Heart right ventricle (tissue), 16 donors: ENCODE measurements around the gene CGNL1. TPM values are rescaled to one million over a fixed set of nuclear protein-coding genes. Genes with fewer than 3 reads are reported as not detected.

Experiments used
- ATAC-seq, 8 donors: fragments of 200-7000 bp; cut with Tn5 transposase; one replicate each; pipeline ENCODE4 v1.9.1; 2020; ENCODE audit warnings: mild to moderate bottlenecking in 8 of 8, moderate library complexity in 8 of 8, moderate number of reproducible peaks in 1 of 8
- DNase-seq, 2 donors: peaks; one replicate each; pipeline ENCODE4 v3.0.0-alpha.2; 2020
- H3K27ac ChIP-seq, 10 donors: fragments of 200-600 bp; sonication (generic) in 2 of 10; one replicate each; pipeline versions ENCODE4 v1.5.0 to v1.8.0; 2020 to 2022; ENCODE audit warnings: mild to moderate bottlenecking in 3 of 10
- H3K27me3 ChIP-seq, 7 donors: fragments of 200-600 bp; one replicate each; pipeline ENCODE4 v1.8.0; 2021 to 2022; ENCODE audit warnings: mild to moderate bottlenecking in 2 of 7
- H3K36me3 ChIP-seq, 9 donors: fragments of 200-600 bp; sonication (generic) in 1 of 9; one replicate each; pipeline versions ENCODE4 v1.5.0 to v1.8.0; 2020 to 2022; ENCODE audit warnings: mild to moderate bottlenecking in 2 of 9
- H3K4me1 ChIP-seq, 9 donors: fragments of 200-600 bp; sonication (generic) in 1 of 9; one replicate each; pipeline versions ENCODE4 v1.5.0 to v1.8.0; 2020 to 2022; ENCODE audit warnings: mild to moderate bottlenecking in 4 of 9
- H3K4me3 ChIP-seq, 10 donors: fragments of 200-600 bp; sonication (generic) in 2 of 10; one replicate each; pipeline versions ENCODE4 v1.5.0 to v1.8.0; 2020 to 2022; ENCODE audit warnings: mild to moderate bottlenecking in 7 of 10, moderate library complexity in 2 of 10
- H3K9me3 ChIP-seq, 11 donors: fragments of 200-600 bp in 10 of 11; sonication (generic) in 2 of 11; one replicate each; pipeline versions ENCODE4 v1.5.0 to v1.8.0; 2013 to 2022; ENCODE audit warnings: mild to moderate bottlenecking in 2 of 11, control low read depth in 1 of 11, moderate library complexity in 1 of 11
- CTCF ChIP-seq, 9 donors: fragments of 200-600 bp; sonication (generic) in 2 of 9; IDR thresholded peaks; one replicate each; pipeline versions ENCODE4 v1.5.0 to v1.8.0; 2021 to 2022; ENCODE audit warnings: antibody characterized with exemption in 9 of 9, mild to moderate bottlenecking in 5 of 9, moderate library complexity in 1 of 9
- WGBS, 2 donors: extraction: QIAGEN DNeasy Blood & Tissue Kit; methylation state at CpG; one replicate each; pipeline ENCODE4 v1.1.7; 2013; ENCODE audit warnings: inconsistent platforms in 1 of 2; 5-methylcytosine and 5-hydroxymethylcytosine counted together
- intact Hi-C, 10 donors: fragments of 100-400 bp; cut with DNase I; formaldehyde crosslinking; loops; one replicate each; pipeline versions ENCODE4 v1.11.1 to v1.14.2; 2022
- polyA plus RNA-seq, 2 donors: library from polyadenylated mRNA; stranded (reverse); fragments of 200-250 nt; gene quantifications; one replicate each; pipeline ENCODE4 v1.2.3, GENCODE V29; 2013
- total RNA-seq, 10 donors: library from RNA; stranded (reverse); fragmentation: NEBNext Ultra II Directional in 3 of 10; extraction: Animal tissue kit (Norgen Biotek cat#: 25700) in 3 of 10; gene quantifications; one replicate each; pipeline versions ENCODE4 v1.2.1 to v1.2.4, GENCODE V29; 2021 to 2023
- donor health status: Arrhythmogenic right ventricular cardiomyopathy.
- donor health status: ischemic (EF 13 %, LVEDD 7.1; RV severe dilation, severe dysfunction).
- donor health status: healthy with polysubstance abuse.
- donor health status: DM: no; HTN: yes; CAD: no.
- donor health status: DM: no; HTN: no; CAD: no.
- donor health status: ischemic (EF 25% LVEDD 6.9; RV normal size, moderate dysfunction).
- donor health status: ischemic (EF 25% LVEDD 5.7; RV mildly dilated, moderate dysfunction).
- donor health status: healthy.
- donor health status: DM: yes; HTN: yes; CAD: no.
- donor health status: Ischemic cardiomyopathy.
- donor health status: ischemic (EF 35%, LVEDD 5.7; RV mildly dilated, moderate dysfunction).
- donor health status: nonischemic (EF 11% LVEDD 7.7; RV severe dilation, severe dysfunction).
- donor health status: DM: yes; HTN: yes; CAD: no.
- donor health status: PGD.
- donor health status: ischemic (EF 29% LVEDD 5.4; RV normal size, mild dysfunction).
- donor health status: nonischemic (EF 23%, LVEDD 6.1; RV moderate dilation, normal function).

Gene CGNL1
- total and polyA plus RNA-seq, 12 donors: 2.7 to 42.9 (median 33.7) TPM

- Histone ChIP-seq H3K9me3 (no peaks in the 10 kb centered on the region), H3K27me3 (no peaks in the 10 kb centered on the region), H3K4me1 (peaks cover 4 to 62% (median 36%) of the 10 kb centered on the region in 9 donors), H3K36me3 (no peaks in the 10 kb centered on the region), H3K4me3 (no peak overlapping the region), H3K27ac (peak overlapping the region in 7 of 10 donors; percentile 20 to 74 (median 54))
- DNase-seq: no peak
- ATAC-seq: peak in 1 of 8 donors; percentile 9
- intact Hi-C loops: loop anchor here in 1 of 10 donors (10.0 kb wide), 1 partner anchor 135 kb away; the partner anchor contains the start of gene CGNL1
- no peak for TF ChIP-seq CTCF (IDR thresholded peaks at IDR 0.05)
- WGBS, 2 donors: 50% methylated on average over 4 of the region's 4 CpGs
These were observed 133.7 kb downstream of the CGNL1 start for GRCh38 chr15:57509965-57510364.

GRCh38 chr15:57510647-57511046 lies 134.3 kb downstream of the CGNL1 start:
- no peak for TF ChIP-seq CTCF (IDR thresholded peaks at IDR 0.05)
- H3K27me3 ChIP-seq: no peaks in the 10 kb centered on the region
- no peak overlapping the region for H3K4me3 ChIP-seq
- ATAC-seq: peak; percentile 63 to 89 (median 76)
- H3K4me1 ChIP-seq: peaks cover 2 to 55% (median 31%) of the 10 kb centered on the region in 9 donors
- DNase-seq: peak; percentile 48 to 76
- H3K27ac ChIP-seq: peak overlapping the region in 6 of 10 donors; percentile 50 to 74 (median 60)
- 41 to 62% methylated on average over 9 of the region's 9 CpGs for WGBS, 2 donors
- no peaks in the 10 kb centered on the region for H3K9me3 ChIP-seq
- H3K36me3 ChIP-seq: no peaks in the 10 kb centered on the region
- intact Hi-C loops: loop anchor here in 1 of 10 donors (10.0 kb wide), 1 partner anchor 136 kb away; the partner anchor contains the start of gene CGNL1

- no peak for DNase-seq
- Histone ChIP-seq H3K4me3 (no peak overlapping the region), H3K9me3 (no peaks in the 10 kb centered on the region), H3K36me3 (peaks cover 0 to 12% (median 0%) of the 10 kb centered on the region in 9 donors), H3K4me1 (peaks cover 0 to 21% (median under 1%) of the 10 kb centered on the region in 9 donors), H3K27me3 (no peaks in the 10 kb centered on the region), H3K27ac (no peak overlapping the region)
- no peak for TF ChIP-seq CTCF (IDR thresholded peaks at IDR 0.05)
- ATAC-seq: no peak
- intact Hi-C loops: loop anchor here in 1 of 10 donors (10.0 kb wide), 1 partner anchor 142 kb away; the partner anchor contains the start of gene CGNL1
- 80 to 83% methylated on average over 22 of the region's 22 CpGs for WGBS, 2 donors
These were observed 140.2 kb downstream of the CGNL1 start for GRCh38 chr15:57516327-57517029.

GRCh38 chr15:57517030-57517671 lies 140.8 kb downstream of the CGNL1 start:
- Histone ChIP-seq H3K36me3 (peaks cover 0 to 12% (median 0%) of the 10 kb centered on the region in 9 donors), H3K27ac (no peak overlapping the region), H3K27me3 (no peaks in the 10 kb centered on the region), H3K9me3 (no peaks in the 10 kb centered on the region), H3K4me3 (no peak overlapping the region), H3K4me1 (peaks cover 0 to 27% (median 0%) of the 10 kb centered on the region in 9 donors)
- no peak for TF ChIP-seq CTCF (IDR thresholded peaks at IDR 0.05)
- ATAC-seq (peak in 5 of 8 donors; percentile 41 to 57 (median 43)), DNase-seq (no peak)
- 56 to 74% methylated on average over 6 of the region's 6 CpGs for WGBS, 2 donors
- intact Hi-C loops: loop anchor here in 1 of 10 donors (10.0 kb wide), 1 partner anchor 142 kb away; the partner anchor contains the start of gene CGNL1
